Astrocyte (in vitro differentiated cells and primary cell): ENCODE measurements around the gene INSYN2A.

Experiments
- EZH2 ChIP-seq: IDR thresholded peaks from 2 replicates; pipeline ENCODE4 v1.6.1; 2012; ENCODE audit warnings: mild to moderate bottlenecking, low read length, inconsistent platforms; ENCODE audit not compliant: insufficient read depth
- TF ChIP-seq, protein P1 (sequence below): IDR thresholded peaks from 2 replicates; pipeline ENCODE4 v1.5.1; 2011; ENCODE audit warnings: low read depth, mild to moderate bottlenecking, inconsistent platforms, low read length, moderate library complexity; ENCODE audit not compliant: insufficient read depth

GRCh38 chr10:127216274-127216673 lies 19.9 kb upstream of the INSYN2A start:
- TF ChIP-seq, protein P1, sequence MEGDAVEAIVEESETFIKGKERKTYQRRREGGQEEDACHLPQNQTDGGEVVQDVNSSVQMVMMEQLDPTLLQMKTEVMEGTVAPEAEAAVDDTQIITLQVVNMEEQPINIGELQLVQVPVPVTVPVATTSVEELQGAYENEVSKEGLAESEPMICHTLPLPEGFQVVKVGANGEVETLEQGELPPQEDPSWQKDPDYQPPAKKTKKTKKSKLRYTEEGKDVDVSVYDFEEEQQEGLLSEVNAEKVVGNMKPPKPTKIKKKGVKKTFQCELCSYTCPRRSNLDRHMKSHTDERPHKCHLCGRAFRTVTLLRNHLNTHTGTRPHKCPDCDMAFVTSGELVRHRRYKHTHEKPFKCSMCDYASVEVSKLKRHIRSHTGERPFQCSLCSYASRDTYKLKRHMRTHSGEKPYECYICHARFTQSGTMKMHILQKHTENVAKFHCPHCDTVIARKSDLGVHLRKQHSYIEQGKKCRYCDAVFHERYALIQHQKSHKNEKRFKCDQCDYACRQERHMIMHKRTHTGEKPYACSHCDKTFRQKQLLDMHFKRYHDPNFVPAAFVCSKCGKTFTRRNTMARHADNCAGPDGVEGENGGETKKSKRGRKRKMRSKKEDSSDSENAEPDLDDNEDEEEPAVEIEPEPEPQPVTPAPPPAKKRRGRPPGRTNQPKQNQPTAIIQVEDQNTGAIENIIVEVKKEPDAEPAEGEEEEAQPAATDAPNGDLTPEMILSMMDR = no peak
- TF ChIP-seq EZH2 = no peak
